ENCODE results near the gene AAR2. TPM values are rescaled to one million over a fixed set of nuclear protein-coding genes. Genes with fewer than 3 reads are reported as not detected.

Gene AAR2
- total RNA-seq, 1 experiment from 2014 or later: 22.5 TPM

- Mint-ChIP-seq H3K27ac (no peak overlapping the region), H3K4me3 (no peak overlapping the region), H3K9me3 (no peaks in the 10 kb centered on the region), H3K27me3 (ENCODE audit: low read depth) (no peaks in the 10 kb centered on the region; the same call in 1 of the 2 replicates), H3K36me3 (no peaks in the 10 kb centered on the region), H3K4me1 (no peaks in the 10 kb centered on the region)
- ChIA-PET CTCF (interaction anchor here (2.0 kb wide), 1 partner anchor 118 kb away, joined by 5 read pairs; no protein-coding TSS in a partner anchor), POLR2A (no interaction called here)
- DNase-seq (ENCODE audit: low spot score) (no peak), ATAC-seq (no peak)
- TF ChIP-seq ZNF232 (CRISPR knock-in tag; IDR thresholded peaks at IDR 0.05): no peak
- TF ChIP-seq ZNF416 (CRISPR knock-in tag; IDR thresholded peaks at IDR 0.05): no peak
- TF ChIP-seq STAT6 (CRISPR knock-in tag; conservative IDR thresholded peaks at IDR 0.05; ENCODE audit: low read depth): no peak
- TF ChIP-seq USF1 (CRISPR knock-in tag; IDR thresholded peaks at IDR 0.05): no peak
- no peak for TF ChIP-seq CBFB (CRISPR knock-in tag; IDR thresholded peaks at IDR 0.05; ENCODE audit: low read depth)
- no peak for TF ChIP-seq FOXP1 (CRISPR knock-in tag; IDR thresholded peaks at IDR 0.05; ENCODE audit: borderline replicate concordance)
- TF ChIP-seq ATF2 (CRISPR knock-in tag; IDR thresholded peaks at IDR 0.05; ENCODE audit: borderline replicate concordance, low read depth): no peak
- no peak for TF ChIP-seq FOXK1 (CRISPR knock-in tag; IDR thresholded peaks at IDR 0.05)
- no peak for TF ChIP-seq ZNF317 (CRISPR knock-in tag; IDR thresholded peaks at IDR 0.05; ENCODE audit: borderline replicate concordance, low read depth)
- TF ChIP-seq ZNF121 (CRISPR knock-in tag; IDR thresholded peaks at IDR 0.05): no peak
- no peak for TF ChIP-seq RORB (CRISPR knock-in tag; IDR thresholded peaks at IDR 0.05)
- no peak for TF ChIP-seq ZMAT4 (CRISPR knock-in tag; IDR thresholded peaks at IDR 0.05)
- no peak for TF ChIP-seq HMGA2 (CRISPR knock-in tag; IDR thresholded peaks at IDR 0.05)
- TF ChIP-seq NR3C1 (CRISPR knock-in tag; conservative IDR thresholded peaks at IDR 0.05; ENCODE audit: low read depth): no peak
- TF ChIP-seq ESRRA (CRISPR knock-in tag; IDR thresholded peaks at IDR 0.05; ENCODE audit: borderline replicate concordance): no peak
- TF ChIP-seq GABPB1 (CRISPR knock-in tag; IDR thresholded peaks at IDR 0.05): no peak
Observed at GRCh38 chr20:36281785-36282380, 45.6 kb downstream of the AAR2 start.

- Mint-ChIP-seq H3K27me3 (ENCODE audit: low read depth) (no peaks in the 10 kb centered on the region), H3K4me1 (no peaks in the 10 kb centered on the region), H3K4me3 (no peak overlapping the region), H3K27ac (no peak overlapping the region), H3K9me3 (peaks cover 7% of the 10 kb centered on the region), H3K36me3 (no peaks in the 10 kb centered on the region)
- CTCF ChIA-PET: interaction anchor here (1.3 kb wide), 1 partner anchor 151 kb away, joined by 5 read pairs; no protein-coding TSS in a partner anchor
- TF ChIP-seq OVOL2 (CRISPR knock-in tag; IDR thresholded peaks at IDR 0.05; ENCODE audit: borderline replicate concordance): no peak
- TF ChIP-seq PRRX2 (CRISPR knock-in tag; IDR thresholded peaks at IDR 0.05): no peak
- TF ChIP-seq CREB1 (CRISPR knock-in tag; IDR thresholded peaks at IDR 0.05): no peak
- no peak for TF ChIP-seq GRHL2 (CRISPR knock-in tag; IDR thresholded peaks at IDR 0.05; ENCODE audit: insufficient replicate concordance, severe bottlenecking)
- TF ChIP-seq ZNF532 (CRISPR knock-in tag; IDR thresholded peaks at IDR 0.05; ENCODE audit: borderline replicate concordance): no peak
- ATAC-seq: no peak
- no peak for DNase-seq (ENCODE audit: low spot score)
- POLR2A ChIA-PET: interaction anchor here (0.7 kb wide), 1 partner anchor 162 kb away, joined by 3 read pairs; no protein-coding TSS in a partner anchor
Observed at GRCh38 chr20:36284751-36285150, 48.5 kb downstream of the AAR2 start.
